ENCODE results near the gene IL36G.

The IL36G gene

DNA sequence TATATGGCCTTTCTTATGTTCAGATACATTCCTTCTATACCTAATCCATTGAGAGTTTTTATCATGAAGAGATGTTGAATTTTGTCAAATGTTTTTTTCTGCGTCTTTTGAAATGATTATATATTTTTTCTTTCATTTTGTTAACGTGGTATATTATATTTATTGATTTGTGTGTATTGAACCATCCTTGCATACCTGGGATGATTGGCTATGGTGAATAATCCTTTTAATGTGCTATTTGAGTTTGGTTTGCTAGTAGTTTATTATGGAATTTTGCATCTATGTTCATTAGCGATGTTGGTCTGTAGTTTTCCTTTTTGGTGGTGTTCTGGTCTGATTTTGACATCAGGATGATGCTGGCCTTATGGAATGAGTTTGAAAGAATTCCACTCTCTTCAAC, 11.8 kb downstream of the IL36G start:
- in situ Hi-C loops (cut with HindIII; ENCODE audit: low sequenced_read_pairs): no loop called here

DNA sequence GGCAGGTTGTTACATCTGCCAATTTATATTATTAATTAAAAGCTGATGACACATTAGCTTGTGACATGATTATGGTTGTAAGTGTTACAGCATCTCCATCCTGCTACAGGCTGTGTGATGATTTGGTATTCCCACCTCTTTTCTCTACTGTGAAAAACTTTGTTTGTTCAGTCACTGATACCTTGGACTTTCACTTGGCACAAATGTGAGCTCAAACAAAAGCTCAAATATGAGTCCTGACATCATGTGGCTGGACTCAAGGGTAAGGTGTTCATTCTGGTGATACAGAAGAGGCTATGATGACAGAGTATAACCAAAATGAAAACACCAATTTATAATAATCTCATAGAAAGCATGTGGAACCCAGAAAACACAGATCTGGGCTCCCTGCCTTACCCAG, 16.0 kb downstream of the IL36G start:
- no peak overlapping the region for H3K4me3 ChIP-seq (ENCODE audit: low read depth, low read length)
- DNase-seq (ENCODE audit: low read depth, low spot score): no peak
- in situ Hi-C loops (cut with HindIII; ENCODE audit: low sequenced_read_pairs): no loop called here
- no peak for TF ChIP-seq CTCF (IDR thresholded peaks at IDR 0.05; ENCODE audit: low read depth, low read length)

More for the DNA sequence above, 11.8 kb downstream of the IL36G start:
- H3K4me3 ChIP-seq (ENCODE audit: low read depth, low read length): no peak overlapping the region
- no peak for DNase-seq (ENCODE audit: low read depth, low spot score)
- no peak for TF ChIP-seq CTCF (IDR thresholded peaks at IDR 0.05; ENCODE audit: low read depth, low read length)

DNA sequence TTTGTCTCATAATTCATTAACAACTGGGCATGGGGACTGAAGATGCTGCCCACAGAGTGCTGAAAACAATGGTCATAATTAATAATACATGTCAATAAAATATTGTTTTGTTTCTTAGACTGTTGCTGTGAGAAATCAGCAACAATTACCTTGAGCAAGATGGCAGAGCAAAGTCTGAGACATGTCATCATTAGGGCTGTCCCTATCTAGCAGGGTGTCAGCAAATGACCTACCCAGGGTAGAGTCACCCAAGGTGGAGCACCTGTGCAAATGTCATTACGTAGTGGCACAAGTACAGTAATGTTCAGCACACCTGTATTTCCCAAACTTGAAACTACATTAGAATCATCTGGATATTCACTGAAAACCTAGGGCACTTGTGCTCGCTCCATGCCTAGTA, 16.8 kb downstream of the IL36G start:
- no peak for DNase-seq (ENCODE audit: low read depth, low spot score)
- H3K4me3 ChIP-seq (ENCODE audit: low read depth, low read length): no peak overlapping the region
- in situ Hi-C loops (cut with HindIII; ENCODE audit: low sequenced_read_pairs): no loop called here
- TF ChIP-seq CTCF (IDR thresholded peaks at IDR 0.05; ENCODE audit: low read depth, low read length): no peak

DNA sequence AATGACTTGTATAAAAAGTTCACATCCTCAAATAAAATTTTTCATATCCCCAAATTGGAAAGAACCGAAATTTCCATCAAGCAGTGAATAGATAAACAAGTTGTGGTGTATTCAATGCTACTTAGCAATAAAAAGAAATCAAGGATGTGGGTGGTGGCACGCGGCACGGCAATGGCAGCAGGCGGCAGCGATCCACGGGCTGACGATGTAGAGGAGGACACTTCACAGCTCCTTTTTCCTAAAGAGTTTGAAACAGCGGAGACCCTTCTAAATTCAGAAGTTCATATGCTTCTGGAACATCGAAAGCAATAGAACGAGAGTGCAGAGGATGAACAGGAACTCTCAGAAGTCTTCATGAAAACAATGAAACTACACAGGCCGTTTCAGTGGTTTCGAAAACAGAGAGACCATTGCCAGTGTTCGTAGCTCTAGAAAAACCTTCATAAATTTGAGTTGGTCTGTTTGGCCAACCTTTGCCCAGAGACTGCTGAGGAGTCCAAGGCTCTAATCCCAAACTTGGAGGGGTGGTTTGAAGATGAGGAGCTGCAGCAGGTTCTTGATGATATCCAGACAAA, 17.6 kb downstream of the IL36G start:
- H3K4me3 ChIP-seq (ENCODE audit: low read depth, low read length): no peak overlapping the region

GRCh38 chr2:112996635-112997034, 18.8 kb downstream of the IL36G start:
- in situ Hi-C loops (cut with HindIII; ENCODE audit: low sequenced_read_pairs): no loop called here
- no peak overlapping the region for H3K4me3 ChIP-seq (ENCODE audit: low read depth, low read length)
- no peak for TF ChIP-seq CTCF (IDR thresholded peaks at IDR 0.05; ENCODE audit: low read depth, low read length)
- DNase-seq (ENCODE audit: low read depth, low spot score): no peak

More for the DNA sequence above, 17.6 kb downstream of the IL36G start:
- in situ Hi-C loops (cut with HindIII; ENCODE audit: low sequenced_read_pairs): no loop called here
- no peak for DNase-seq (ENCODE audit: low read depth, low spot score)
- no peak for TF ChIP-seq CTCF (IDR thresholded peaks at IDR 0.05; ENCODE audit: low read depth, low read length)

- H3K4me3 ChIP-seq (ENCODE audit: low read depth, low read length): no peak overlapping the region
- in situ Hi-C loops (cut with HindIII; ENCODE audit: low sequenced_read_pairs): no loop called here
- no peak for DNase-seq (ENCODE audit: low read depth, low spot score)
- no peak for TF ChIP-seq CTCF (IDR thresholded peaks at IDR 0.05; ENCODE audit: low read depth, low read length)
These were observed 19.3 kb downstream of the IL36G start for GRCh38 chr2:112997151-112997550.

- no peak overlapping the region for H3K4me3 ChIP-seq (ENCODE audit: low read depth, low read length)
- no peak for DNase-seq (ENCODE audit: low read depth, low spot score)
- no peak for TF ChIP-seq CTCF (IDR thresholded peaks at IDR 0.05; ENCODE audit: low read depth, low read length)
- in situ Hi-C loops (cut with HindIII; ENCODE audit: low sequenced_read_pairs): no loop called here
These were observed 22.6 kb downstream of the IL36G start for GRCh38 chr2:113000436-113000835.

All from astrocyte of the spinal cord (primary cell).